Measurements from ENCODE around the gene RYR1.

The RYR1 gene

DNA sequence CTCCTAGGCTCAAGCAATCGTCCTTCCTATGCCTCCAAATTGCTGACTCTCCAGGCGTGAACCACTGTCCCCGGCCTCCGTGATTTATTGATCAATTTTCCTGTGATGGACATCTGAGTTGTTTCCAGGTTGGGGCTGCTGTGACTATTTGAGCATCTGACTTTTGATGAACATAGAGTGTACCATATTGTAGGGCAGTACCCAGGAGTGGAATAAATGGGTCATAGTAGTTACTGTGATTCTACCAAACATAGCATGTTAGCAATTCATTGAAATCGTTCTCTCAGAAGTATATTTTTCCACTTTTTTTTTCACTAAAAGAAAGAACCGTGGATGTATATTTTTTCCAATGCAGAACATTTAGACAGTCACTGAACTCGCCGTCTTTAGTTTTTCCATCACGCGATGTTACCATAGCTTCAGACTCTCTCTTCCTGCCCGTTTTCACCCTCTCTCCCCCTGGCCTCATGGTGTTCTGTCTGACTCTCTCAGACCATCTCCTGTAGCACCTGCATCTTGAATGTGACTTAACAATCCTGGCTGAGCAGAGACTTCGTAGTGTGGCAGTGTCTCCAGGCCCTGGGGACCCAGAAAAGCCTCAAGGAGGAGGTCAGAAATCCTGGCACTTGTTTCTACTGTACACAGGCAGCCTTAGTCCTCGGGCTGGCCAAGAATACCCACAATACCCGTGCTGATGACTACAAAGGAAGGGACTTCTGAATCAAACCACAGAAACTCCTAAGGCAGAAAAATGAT is 4.3 kb upstream of the RYR1 start:
- no peak for DNase-seq

DNA sequence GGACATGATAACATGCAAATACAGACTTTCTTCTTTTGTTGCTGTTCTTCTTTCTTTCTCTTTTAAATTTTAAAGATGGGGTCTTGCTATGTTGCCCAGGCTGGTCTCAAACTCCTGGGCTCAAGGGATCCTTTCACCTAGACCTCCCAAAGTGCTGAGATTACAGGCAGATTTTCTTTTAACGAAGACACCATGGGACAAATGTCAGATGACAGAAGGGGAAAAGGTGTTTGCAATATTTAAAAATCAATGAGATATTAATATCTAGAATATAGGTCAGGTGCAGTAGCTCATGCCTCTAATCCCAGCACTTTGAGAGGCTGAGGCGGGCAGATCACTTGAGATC is 3.7 kb upstream of the RYR1 start:
- no peak for DNase-seq

DNA sequence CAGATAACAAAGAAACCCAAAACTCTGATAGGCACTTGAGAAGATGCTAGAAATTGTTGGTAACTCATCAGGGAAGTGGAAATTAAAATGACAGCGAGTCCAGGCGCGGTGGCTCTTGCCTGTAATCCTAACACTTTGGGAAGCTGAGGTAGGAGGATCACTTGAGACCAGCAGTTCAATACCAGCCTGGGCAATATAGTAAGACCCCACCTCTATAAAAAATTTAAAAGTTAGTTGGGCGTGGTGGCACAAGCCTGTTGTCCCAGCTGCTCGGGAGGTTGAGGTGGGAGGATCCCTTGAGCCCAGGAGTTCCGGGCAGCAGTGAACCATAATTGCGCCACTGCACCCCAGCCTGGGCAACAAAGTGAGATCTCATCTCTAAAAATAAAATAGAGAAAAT is 2.6 kb upstream of the RYR1 start:
- no peak for DNase-seq

DNA sequence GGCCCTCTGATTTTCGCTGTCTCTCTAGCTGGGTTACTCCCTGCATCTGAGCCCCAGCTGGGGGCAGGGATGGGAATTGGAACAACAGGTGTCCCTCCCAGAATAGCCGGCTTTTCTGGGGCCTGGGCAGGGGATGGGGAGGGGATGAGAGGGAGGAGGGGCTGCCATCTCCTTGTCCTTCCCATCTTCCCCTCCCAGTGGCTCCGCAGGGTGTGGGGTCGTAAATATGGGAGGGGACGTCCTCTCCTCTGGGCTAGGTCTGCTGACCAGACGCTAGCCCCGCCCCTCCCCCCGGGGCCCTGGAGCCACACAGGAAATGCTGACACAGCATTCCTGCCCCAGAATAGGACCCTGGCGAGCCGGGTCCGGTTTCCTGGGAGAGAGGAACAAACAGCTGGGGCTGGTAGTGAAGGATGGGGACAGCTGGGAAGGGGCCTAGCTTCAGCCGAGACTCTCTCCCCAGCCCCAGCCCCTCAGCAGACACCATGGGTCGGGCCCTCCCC is 1.1 kb downstream of the RYR1 start:
- DNase-seq = no peak

DNA sequence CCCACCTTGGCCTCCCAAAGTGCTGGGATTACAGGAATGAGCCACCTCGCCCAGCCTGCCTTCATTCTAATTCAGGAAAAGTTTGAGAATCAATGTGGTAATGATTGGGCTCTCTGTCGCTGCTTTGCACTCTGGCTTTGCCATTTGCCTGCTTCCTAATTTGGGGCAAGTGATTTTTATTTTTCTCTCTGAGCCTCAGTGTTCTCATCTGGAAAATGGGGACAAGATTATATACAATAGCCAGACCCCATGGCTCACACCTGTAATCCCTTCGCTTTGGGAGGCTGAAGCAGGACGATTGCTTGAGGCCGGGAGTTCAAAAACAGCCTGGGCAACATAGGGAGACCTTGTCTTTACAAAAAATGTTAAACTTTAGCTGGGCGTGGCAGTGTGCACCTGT is 3.8 kb downstream of the RYR1 start:
- no peak for DNase-seq

DNA sequence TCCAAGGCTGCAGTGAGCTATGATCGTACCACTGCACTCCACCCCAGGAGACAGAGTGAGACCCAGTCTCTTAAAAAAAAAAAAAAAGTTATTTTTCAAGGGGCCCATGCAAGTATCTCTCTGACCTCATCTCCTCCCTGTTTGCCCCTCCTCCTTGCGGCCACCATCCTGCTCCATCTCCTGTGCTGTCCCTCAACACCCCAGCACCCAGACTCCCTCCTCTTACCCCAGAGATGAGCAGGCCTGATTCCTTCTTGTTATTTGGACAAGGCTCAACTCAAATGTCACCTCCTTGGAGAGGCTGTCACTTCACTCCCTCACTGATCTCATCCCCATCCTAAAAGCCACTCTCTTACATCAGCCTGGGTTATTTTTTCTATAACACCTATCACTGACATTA is 4.4 kb downstream of the RYR1 start:
- no peak for DNase-seq

DNA sequence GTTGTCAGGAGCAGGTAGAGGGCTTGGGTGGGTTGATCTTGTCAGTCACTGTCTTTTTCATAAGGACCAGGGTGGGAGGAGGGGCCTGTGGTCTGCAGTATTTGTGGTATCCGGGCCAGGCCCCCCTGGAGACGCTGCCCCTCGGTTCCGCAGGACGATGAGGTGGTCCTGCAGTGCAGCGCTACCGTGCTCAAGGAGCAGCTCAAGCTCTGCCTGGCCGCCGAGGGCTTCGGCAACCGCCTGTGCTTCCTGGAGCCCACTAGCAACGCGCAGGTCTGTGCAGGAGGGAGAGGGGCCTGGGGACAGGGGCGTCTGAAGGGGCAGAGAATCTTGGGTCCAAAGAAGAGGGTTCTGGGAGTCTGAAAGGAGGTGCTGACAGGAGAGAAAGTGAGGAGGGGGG is 7.1 kb downstream of the RYR1 start:
- DNase-seq = no peak

DNA sequence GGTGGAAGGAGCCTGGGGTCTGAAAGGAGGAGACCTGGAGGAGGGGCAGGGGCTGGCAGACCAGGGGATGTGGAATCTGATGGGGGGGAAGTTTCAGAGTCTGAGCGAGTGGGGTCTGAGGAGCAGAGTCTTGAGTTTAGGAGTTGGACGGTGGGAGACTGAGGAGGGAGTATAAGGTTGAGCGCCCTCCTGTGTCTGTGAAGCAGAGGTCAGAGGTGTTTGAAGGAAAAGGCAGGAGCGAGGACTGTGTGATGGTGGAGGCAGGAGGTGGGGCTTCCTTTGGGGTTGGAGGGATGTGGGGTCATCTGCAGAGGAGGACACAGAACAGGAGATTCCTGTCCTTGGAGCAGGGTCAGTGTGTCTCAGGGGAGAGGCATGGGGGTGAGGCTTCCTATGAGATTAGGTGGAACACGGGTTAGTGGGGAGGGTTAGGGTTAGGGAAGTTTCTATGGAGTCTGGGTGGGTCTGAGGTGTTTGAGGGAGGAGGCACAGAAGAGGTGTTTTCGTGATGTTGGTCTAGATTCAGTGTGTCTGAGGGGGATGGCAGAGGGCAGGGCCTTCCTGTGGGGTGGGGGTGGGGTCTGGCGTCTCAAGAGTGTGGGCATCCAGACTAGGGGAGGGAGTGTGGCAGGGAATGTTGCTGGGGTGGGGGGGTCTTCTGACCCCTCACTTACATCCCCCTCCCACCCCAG is 8.3 kb downstream of the RYR1 start:
- no peak for DNase-seq

DNA sequence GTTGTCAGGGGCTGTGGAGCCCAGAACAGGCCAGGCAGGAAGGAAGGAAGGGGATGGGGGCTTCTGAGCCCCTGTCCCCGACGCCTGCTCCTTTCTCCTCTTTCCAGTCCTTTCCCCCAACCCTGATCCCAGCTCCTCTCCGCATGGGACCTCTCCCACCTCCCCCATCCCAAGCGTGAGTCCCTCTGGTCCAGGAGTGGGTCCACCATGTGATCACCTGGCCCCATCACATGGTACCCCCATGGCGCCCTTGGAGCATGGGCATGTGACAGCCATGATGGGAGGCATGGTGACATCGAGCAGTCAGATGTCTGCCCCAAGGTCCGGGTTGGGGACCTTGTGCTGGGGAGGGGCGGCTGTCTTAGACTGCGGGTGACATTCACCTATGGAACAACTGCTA is 9.2 kb downstream of the RYR1 start:
- no peak for DNase-seq

DNA sequence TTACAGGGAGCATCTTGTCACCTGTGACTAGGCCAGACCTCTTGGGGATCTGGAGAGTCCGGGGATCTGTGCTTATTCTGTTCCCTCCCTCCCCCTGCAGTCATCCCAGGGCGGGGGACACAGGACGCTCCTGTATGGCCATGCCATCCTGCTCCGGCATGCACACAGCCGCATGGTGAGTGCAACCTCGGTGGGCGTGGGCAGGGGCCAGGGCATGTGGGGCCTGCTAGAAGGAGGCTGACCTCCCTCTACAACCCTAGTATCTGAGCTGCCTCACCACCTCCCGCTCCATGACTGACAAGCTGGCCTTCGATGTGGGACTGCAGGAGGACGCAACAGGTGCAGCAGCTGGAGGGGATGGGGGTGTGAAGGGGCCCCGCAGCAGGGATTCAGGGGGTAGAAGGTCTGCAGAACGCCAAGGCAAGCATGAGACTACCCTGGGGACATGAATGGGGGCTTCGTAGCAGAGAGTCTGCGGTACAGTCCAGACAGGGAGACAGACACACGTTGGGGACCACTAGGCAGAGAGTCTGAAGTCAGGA is 10.0 kb downstream of the RYR1 start:
- no peak for DNase-seq

DNA sequence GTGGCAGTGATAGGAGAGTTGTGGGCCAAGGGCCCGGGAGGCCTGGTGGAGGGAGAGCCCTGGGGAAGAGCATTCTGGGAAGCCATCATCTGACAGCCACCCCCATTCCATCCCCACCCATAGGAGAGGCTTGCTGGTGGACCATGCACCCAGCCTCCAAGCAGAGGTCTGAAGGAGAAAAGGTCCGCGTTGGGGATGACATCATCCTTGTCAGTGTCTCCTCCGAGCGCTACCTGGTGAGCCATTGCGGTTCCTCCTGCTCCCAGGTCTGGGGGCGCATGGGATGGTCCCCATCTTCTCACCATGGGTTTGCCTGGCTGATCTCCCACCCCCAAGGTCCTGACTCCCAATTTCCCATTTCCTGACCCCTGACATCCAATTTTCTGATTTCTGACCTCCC is 10.5 kb downstream of the RYR1 start:
- DNase-seq = no peak

DNA sequence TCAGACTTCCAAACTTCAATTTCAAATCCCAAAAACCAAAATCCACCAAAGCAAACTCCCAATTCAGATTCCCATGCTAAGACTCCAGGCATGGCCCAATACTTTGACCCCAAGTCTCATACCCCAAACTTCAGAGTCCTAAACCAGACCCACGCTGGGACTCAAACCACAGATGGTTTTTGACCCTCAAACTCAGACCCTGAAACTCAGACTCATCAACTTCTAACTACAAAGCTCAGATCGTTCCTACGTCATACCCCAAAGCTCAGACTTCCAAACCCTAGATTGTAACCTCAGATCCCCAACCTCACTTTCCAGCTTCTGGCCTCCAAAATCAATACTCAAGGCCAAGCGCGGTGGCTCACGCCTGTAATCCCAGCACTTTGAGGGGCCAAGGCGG is 11.9 kb downstream of the RYR1 start:
- DNase-seq = no peak

DNA sequence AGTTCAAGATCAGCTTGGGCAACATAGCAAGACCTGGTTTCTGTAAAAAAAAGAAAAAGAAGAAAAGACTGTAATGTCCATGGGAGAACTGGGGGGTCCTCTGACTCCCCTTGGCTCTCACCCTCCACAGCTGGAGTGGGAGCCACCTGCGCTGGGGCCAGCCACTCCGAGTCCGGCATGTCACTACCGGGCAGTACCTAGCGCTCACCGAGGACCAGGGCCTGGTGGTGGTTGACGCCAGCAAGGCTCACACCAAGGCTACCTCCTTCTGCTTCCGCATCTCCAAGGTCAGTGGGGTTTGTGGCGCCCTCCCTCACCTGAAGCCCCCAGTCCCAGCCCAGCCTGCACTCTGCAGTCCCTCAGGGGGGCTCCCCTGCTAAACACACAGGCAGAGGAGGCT is 14.7 kb downstream of the RYR1 start:
- no peak for DNase-seq

DNA sequence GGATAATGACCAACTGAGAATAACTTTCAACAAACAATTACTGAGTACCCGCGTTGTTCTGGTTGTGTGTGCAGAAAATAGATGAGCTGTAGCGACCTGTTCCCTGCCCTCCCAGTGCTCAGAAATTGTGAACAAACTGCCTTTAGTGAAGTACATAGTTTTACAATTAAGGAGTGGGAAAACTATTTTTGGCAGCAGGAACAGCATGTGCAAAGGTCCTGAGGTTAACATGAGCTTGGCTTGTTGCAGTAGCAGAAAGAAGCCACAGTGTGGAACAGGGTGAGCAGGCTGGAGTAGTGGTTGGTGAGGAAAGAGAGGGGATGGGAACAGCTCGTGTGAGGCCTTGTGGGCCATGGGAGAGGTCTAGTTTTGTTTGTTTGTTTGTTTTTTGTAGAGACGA is 16.0 kb downstream of the RYR1 start:
- DNase-seq = no peak

DNA sequence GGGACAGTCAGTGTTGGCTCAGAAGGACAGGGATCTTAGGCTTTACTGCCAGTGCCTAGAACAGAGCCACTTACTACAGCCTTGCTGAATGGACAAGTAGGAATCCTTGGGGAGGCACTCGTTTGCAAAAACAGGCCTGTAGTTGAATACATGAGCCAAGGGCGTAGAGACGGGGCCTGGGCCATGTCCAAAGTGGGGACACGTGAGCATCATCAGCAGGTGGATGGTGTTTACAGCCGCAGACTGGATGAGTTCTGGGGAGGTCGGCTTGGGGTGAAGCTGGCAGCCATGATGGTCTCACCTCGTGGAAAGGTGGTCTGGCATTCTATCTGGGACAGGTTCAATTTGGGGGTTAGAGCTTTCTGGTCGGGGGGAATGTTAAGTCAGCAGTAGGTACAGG is 17.5 kb downstream of the RYR1 start:
- no peak for DNase-seq

DNA sequence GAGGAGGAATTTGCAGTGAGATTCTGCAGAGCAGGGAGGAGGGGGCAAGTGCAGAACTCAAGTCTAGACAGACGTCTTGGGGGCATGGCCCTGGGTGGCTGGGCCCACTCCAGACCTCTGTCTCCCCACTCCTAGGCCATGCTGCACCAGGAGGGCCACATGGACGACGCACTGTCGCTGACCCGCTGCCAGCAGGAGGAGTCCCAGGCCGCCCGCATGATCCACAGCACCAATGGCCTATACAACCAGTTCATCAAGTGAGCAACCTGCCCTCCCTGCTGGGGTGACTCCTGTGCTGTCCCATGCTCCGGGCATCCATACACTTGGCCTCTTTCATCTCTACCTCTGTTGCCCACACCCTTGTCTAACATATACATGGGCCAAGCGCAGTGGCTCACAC is 18.1 kb downstream of the RYR1 start:
- DNase-seq = no peak

DNA sequence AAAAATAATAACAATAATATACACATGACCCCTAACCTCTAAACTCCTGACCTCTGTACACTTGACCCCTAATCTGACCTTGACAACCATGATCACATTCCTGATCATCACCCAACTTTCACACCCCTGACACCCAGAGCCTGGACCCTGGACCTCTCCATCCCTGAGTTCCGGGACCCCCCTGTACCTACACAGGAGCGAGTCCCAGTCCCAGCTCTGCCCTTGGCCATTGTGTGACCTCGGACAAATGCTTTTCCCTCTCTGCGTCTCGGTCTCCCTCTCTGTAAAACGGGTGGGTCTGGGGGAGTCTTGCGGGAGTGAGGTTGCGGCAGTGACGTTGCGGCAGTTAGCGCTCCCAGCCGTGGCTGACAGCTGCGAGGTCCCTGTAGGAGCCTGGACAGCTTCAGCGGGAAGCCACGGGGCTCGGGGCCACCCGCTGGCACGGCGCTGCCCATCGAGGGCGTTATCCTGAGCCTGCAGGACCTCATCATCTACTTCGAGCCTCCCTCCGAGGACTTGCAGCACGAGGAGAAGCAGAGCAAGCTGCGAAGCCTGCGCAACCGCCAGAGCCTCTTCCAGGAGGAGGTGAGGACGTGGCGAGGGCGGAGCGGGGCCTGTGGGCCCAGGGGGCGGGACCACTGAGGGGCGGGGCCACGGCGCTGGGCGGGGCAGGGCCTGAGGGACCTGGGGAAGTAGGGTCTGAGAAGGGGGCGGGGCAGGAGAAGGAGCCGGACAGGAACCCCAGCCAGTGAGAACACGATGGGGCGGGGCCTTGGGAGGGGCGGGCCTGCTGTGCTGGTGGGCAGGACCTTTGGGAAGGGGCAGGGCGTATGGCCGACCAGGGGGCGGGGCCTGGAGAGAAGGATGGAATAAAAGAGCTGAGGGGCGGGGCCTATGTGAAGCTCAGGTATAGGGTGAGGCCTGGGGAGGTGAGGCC is 19.2 kb downstream of the RYR1 start:
- DNase-seq = no peak

DNA sequence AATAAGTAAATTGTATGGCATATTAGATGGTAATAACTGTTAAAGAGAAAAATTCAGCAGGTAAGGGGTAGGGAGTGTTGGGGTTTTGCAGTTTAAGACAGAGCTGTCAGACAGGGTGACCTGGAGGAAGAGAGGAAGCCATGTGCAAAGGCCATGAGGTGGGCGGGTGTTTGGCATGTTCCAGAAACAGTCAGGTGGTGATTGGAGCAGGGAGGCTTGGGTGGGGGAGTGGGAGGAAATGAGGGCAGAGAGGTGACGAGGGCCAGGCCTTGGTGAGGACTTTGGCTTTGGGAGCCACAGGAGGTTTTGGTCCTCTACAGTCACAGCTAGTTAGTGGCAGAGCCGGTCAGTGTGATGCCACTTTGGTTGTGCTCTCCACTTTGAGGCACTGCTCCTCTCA is 20.1 kb downstream of the RYR1 start:
- no peak for DNase-seq

DNA sequence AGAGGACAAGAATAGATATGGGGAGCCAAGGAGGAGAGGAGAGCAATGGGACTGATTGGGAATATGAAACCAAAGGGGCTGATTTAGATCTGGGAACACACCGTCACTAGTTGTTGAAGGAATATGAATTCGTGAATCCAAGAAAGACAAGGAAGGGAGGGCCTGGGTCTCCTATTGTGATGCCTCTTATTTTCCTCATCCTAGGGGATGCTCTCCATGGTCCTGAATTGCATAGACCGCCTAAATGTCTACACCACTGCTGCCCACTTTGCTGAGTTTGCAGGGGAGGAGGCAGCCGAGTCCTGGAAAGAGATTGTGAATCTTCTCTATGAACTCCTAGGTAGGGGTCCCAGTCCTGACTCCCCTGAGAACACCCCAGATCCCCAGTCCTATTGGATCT is 21.5 kb downstream of the RYR1 start:
- DNase-seq = no peak

DNA sequence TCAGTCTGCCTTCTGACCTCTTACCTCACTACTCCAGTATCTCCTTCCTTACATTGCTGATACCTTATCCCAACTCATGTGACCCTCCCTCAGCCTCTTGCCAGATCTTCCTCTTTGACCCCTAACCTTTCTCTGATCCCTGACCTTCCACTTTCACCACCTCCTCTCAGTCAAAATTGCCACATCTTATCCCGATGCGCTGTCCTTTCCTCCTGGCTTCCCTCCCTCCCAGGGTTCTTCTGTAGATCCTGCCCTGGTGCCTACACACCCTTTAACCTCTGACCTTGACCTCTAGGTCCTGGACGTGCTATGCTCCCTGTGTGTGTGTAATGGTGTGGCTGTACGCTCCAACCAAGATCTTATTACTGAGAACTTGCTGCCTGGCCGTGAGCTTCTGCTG is 23.7 kb downstream of the RYR1 start:
- no peak for DNase-seq

DNA sequence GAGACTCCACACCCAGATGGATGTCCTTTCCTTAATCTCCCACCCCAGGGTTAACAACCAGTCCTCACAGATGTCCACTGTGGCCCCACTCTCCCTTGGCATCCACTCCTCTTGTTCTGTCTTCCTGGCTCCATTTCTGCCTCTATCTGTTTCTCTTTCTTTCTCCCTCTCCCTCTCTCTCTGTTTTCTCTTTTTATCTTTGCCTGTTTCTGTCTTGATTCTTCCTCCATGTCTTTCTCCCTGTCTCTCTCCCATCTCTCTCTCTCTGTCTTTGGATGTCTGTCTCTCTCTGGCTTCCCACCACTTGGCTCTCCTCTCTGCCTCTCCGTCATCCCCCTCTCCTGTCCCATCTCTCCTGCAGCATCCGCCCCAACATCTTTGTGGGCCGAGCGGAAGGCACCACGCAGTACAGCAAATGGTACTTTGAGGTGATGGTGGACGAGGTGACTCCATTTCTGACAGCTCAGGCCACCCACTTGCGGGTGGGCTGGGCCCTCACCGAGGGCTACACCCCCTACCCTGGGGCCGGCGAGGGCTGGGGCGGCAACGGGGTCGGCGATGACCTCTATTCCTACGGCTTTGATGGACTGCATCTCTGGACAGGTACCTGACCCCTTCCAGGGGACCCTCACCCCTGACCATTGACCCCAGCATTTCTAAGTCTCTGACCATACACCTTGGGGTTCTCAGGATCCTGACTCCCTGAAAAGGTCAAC is 24.4 kb downstream of the RYR1 start:
- DNase-seq = no peak

DNA sequence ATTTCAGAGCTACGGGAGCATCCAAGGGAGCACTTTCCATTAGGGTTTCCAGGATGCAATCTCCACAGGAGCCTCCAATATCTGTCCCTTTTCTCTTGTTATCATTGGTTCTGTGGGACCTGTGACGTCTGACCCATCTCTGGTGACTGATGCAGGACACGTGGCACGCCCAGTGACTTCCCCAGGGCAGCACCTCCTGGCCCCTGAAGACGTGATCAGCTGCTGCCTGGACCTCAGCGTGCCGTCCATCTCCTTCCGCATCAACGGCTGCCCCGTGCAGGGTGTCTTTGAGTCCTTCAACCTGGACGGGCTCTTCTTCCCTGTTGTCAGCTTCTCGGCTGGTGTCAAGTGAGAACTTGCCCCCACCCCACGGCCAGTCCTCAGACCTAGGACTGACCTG is 25.5 kb downstream of the RYR1 start:
- DNase-seq = no peak

DNA sequence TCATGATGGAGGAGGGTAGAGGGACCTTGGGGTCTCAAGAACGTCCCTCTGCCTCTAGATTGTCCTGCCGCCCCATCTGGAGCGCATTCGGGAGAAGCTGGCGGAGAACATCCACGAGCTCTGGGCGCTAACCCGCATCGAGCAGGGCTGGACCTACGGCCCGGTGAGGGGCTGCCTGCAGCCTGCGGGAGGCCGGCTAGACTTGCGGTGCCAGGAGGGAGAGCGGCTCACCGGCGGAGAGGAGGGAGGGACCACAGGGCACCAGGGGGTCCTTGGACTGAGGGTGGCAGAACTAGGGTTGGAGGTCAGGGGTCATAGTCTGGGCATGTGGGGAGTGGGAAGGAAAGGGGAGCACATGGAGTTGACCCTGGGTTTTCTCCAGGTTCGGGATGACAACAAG is 29.9 kb downstream of the RYR1 start:
- DNase-seq = no peak
